Ectodermal cell (in vitro differentiated cells): ENCODE measurements around the gene DDX51. TPM values are rescaled to one million over a fixed set of nuclear protein-coding genes. Genes with fewer than 3 reads are reported as not detected.

Experiments used
- H3K27ac ChIP-seq: 2 replicates; pipeline ENCODE4 v1.7.0; 2013; ENCODE audit warnings: mild to moderate bottlenecking, low read depth, low read length; ENCODE audit not compliant: insufficient read depth, poor library complexity, severe bottlenecking
- H3K27me3 ChIP-seq: 2 replicates; pipeline ENCODE4 v1.7.0; 2013; ENCODE audit warnings: mild to moderate bottlenecking, low read length; ENCODE audit not compliant: insufficient read depth, control insufficient read depth, poor library complexity, severe bottlenecking
- H3K36me3 ChIP-seq: one replicate; pipeline ENCODE4 v1.7.0; 2013; ENCODE audit warnings: low read length; ENCODE audit not compliant: control insufficient read depth, insufficient read depth
- H3K4me1 ChIP-seq: one replicate; pipeline ENCODE4 v1.7.0; 2013; ENCODE audit warnings: low read length; ENCODE audit not compliant: control insufficient read depth, insufficient read depth
- H3K4me3 ChIP-seq: 2 replicates; pipeline ENCODE4 v1.7.0; 2013; ENCODE audit warnings: low read depth, low read length, control low read depth; ENCODE audit not compliant: insufficient read depth
- H3K9me3 ChIP-seq: 2 replicates; pipeline ENCODE4 v1.7.0; 2013; ENCODE audit warnings: mild to moderate bottlenecking, low read length, moderate library complexity; ENCODE audit not compliant: control insufficient read depth
- WGBS, 2 experiments: methylation state at CpG; one replicate each; pipeline ENCODE4 v1.1.7; 2013; ENCODE audit warnings: missing lambda C conversion rate in 2 of 2; 5-methylcytosine and 5-hydroxymethylcytosine counted together
- polyA plus RNA-seq, 4 experiments: library from polyadenylated mRNA; stranded (reverse); fragments of 50-300 nt; gene quantifications; one replicate each; pipeline ENCODE4 v1.2.3, GENCODE V29; 2013

Gene DDX51, protein sequence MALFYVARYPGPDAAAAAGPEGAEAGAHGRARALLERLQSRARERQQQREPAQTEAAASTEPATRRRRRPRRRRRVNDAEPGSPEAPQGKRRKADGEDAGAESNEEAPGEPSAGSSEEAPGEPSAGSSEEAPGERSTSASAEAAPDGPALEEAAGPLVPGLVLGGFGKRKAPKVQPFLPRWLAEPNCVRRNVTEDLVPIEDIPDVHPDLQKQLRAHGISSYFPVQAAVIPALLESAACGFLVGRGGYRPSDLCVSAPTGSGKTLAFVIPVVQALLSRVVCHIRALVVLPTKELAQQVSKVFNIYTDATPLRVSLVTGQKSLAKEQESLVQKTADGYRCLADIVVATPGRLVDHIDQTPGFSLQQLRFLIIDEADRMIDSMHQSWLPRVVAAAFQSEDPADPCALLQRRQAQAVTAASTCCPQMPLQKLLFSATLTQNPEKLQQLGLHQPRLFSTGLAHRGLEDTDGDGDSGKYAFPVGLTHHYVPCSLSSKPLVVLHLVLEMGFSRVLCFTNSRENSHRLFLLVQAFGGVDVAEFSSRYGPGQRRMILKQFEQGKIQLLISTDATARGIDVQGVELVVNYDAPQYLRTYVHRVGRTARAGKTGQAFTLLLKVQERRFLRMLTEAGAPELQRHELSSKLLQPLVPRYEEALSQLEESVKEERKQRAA
- polyA plus RNA-seq (2013, experiment 1 of 4) = 19.9 TPM
- polyA plus RNA-seq (2013, experiment 2 of 4) = 19.2 TPM
- polyA plus RNA-seq (2013, experiment 3 of 4) = 12.4 TPM
- 17.1 TPM for polyA plus RNA-seq (2013, experiment 4 of 4)

DNA sequence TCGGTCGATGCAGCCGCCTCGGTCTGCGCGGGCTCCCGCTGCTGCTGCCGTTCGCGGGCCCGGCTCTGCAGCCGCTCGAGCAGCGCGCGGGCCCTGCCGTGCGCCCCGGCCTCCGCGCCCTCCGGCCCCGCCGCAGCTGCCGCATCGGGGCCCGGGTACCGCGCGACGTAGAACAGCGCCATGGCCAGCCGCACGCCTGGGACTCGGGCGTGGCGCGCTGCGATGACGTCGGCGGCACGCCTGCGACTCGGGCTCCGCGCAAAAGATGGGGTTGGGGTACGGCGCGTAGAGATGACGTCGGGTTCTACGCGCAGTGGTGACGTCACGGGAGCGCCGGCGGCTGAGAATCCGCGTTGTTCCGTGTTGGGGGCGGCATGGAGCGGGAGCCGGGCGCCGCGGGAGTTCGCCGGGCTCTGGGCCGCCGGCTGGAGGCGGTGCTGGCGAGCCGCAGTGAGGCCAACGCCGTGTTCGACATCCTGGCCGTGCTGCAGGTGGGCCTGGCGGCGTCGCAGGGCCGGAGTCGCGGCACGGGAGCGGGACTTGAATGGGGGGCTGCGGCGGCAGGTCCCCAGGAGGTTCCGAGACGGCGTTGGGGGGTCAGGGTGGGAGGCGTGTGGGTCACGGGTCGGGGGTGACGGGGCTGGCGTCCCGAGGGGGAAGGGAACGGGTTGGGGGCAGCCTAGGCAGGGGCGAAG lies at the start of gene DDX51, which contains the start of gene NOC4L:
Gene DDX51 (minus strand): TSS at position 205 of the 695 bp plus-strand sequence. CDS start 23 bp downstream, at position 182.
Gene NOC4L (plus strand): TSS at position 343 of the 695 bp plus-strand sequence. CDS start 32 bp downstream, at position 375.
- 0% methylated on average over 100 of the region's 100 CpGs for WGBS, 2 experiments
- Histone ChIP-seq H3K36me3 (peaks cover 41% of the 10 kb centered on the region), H3K27me3 (no peaks in the 10 kb centered on the region), H3K4me1 (peaks cover 13% of the 10 kb centered on the region), H3K27ac (peak within 1 kb of the TSS; percentile 50), H3K9me3 (no peaks in the 10 kb centered on the region), H3K4me3 (peak within 1 kb of the TSS; percentile 70)

GRCh38 chr12:132191715-132192553 lies 47.8 kb upstream of the DDX51 start:
- H3K27me3 ChIP-seq = peaks cover 56% of the 10 kb centered on the region
- WGBS, 2 experiments = 74 to 75% methylated on average over 31 of the region's 31 CpGs
- H3K36me3 ChIP-seq = no peaks in the 10 kb centered on the region
- no peaks in the 10 kb centered on the region for H3K4me1 ChIP-seq
- H3K27ac ChIP-seq = no peak overlapping the region
- no peak overlapping the region for H3K4me3 ChIP-seq
- peaks cover 2% of the 10 kb centered on the region for H3K9me3 ChIP-seq

GRCh38 chr12:132190834-132191500 lies 46.8 kb upstream of the DDX51 start:
- no peaks in the 10 kb centered on the region for H3K36me3 ChIP-seq
- peaks cover 63% of the 10 kb centered on the region for H3K27me3 ChIP-seq
- no peak overlapping the region for H3K4me3 ChIP-seq
- H3K4me1 ChIP-seq = no peaks in the 10 kb centered on the region
- H3K9me3 ChIP-seq = peaks cover 2% of the 10 kb centered on the region
- 84% methylated on average over 30 of the region's 30 CpGs for WGBS, 2 experiments
- H3K27ac ChIP-seq = no peak overlapping the region

DNA sequence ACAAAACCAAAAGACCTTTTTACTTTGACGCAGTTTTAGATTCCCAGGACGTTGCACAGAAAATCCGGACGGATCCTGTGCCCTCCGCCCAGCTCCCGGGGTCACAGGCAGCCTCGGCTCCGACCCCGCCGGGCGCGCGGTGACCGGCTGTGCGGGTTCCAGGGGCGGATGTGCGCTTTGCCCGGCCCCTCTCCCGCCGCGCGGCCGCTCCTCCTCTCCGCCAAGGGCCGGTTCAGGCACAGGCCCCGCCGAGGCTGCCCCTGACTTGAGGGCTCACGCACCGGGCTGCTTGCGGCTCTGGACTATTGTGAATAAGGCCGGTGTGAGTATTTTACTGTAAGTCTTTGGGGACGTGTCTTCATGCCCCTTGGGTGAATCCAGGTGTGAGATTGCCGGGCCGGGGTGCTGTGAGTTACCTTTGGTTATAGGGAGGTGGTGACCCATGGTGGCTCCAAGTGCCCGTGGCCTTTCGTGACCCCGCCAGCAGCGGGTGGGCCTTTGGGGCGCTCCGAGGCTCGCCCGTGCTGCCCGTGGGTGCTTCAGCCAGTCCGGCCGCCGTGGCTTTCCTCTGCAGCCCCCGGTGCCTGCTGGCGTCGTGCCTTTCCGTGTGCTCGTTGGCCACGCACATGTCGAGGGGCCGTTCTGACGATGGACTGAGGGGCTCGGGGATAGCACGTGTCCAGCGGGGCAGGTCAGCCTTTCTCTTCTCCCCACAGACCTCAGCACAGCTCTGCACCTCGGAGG lies 46.1 kb upstream of the DDX51 start:
- 64 to 65% methylated on average over 59 of the region's 59 CpGs for WGBS, 2 experiments
- H3K27me3 ChIP-seq = peaks cover 71% of the 10 kb centered on the region
- H3K4me3 ChIP-seq = peak overlapping the region; percentile 22
- H3K27ac ChIP-seq = no peak overlapping the region
- peaks cover 2% of the 10 kb centered on the region for H3K9me3 ChIP-seq
- H3K4me1 ChIP-seq = no peaks in the 10 kb centered on the region
- no peaks in the 10 kb centered on the region for H3K36me3 ChIP-seq

DNA sequence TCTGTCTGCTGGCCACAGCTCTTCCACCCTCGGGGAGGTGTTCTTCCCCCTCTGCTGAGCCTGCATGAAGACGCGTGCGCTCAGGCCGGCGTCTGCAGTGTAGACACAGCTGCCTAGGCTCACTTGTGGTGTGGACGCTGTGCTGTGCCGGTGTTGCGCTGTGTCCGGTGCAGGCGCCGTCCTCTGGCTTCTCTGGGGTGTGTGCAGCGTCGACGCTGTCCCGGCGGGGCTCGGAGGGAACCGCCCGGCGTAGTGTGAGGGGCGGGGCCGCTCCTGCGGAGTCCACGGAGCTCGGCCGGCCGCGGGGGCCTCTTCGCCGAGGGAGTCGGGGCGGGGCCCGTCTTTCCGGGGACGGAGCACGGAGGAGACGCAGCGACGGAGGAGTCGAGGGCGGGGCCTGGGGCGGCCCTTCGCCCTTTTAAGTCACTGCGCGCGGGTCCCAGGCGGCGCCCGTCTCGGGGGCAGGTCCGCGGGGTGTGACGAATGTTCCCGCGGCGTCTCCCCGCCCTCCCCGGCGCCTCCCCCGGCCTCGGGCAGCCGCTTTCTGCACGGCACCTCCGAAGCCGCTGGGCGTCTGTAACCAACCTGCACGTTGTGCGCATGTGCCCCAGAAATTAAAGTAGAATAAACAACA lies 45.4 kb upstream of the DDX51 start:
- 37 to 39% methylated on average over 69 of the region's 69 CpGs for WGBS, 2 experiments
- H3K36me3 ChIP-seq = no peaks in the 10 kb centered on the region
- no peaks in the 10 kb centered on the region for H3K4me1 ChIP-seq
- no peak overlapping the region for H3K27ac ChIP-seq
- H3K4me3 ChIP-seq = peak overlapping the region; percentile 22
- H3K9me3 ChIP-seq = peaks cover 2% of the 10 kb centered on the region
- H3K27me3 ChIP-seq = peaks cover 77% of the 10 kb centered on the region

- peaks cover 2% of the 10 kb centered on the region for H3K9me3 ChIP-seq
- H3K4me1 ChIP-seq = no peaks in the 10 kb centered on the region
- no peak overlapping the region for H3K27ac ChIP-seq
- H3K4me3 ChIP-seq = peak overlapping the region; percentile 22
- peaks cover 83% of the 10 kb centered on the region for H3K27me3 ChIP-seq
- H3K36me3 ChIP-seq = no peaks in the 10 kb centered on the region
- WGBS, 2 experiments = 51 to 52% methylated on average over 20 of the region's 20 CpGs
Measured at GRCh38 chr12:132188916-132189325, 44.8 kb upstream of the DDX51 start.

- WGBS, 2 experiments = 83% methylated on average over 21 of the region's 21 CpGs
Measured at GRCh38 chr12:132188451-132188901, 44.4 kb upstream of the DDX51 start.

GRCh38 chr12:132187646-132188450 lies 43.7 kb upstream of the DDX51 start:
- Histone ChIP-seq H3K9me3 (peaks cover 2% of the 10 kb centered on the region), H3K4me3 (no peak overlapping the region), H3K36me3 (no peaks in the 10 kb centered on the region), H3K27ac (no peak overlapping the region), H3K4me1 (no peaks in the 10 kb centered on the region), H3K27me3 (peaks cover 86% of the 10 kb centered on the region)
- WGBS, 2 experiments = 89 to 91% methylated on average over 35 of the region's 35 CpGs

More at GRCh38 chr12:132188451-132188901, 44.4 kb upstream of the DDX51 start:
- Histone ChIP-seq H3K27me3 (peaks cover 86% of the 10 kb centered on the region), H3K4me3 (no peak overlapping the region), H3K36me3 (no peaks in the 10 kb centered on the region), H3K9me3 (peaks cover 2% of the 10 kb centered on the region), H3K27ac (no peak overlapping the region), H3K4me1 (no peaks in the 10 kb centered on the region)
